ENCODE measurements around the gene MRPL11.
"Not testable (repeated sequence)": the region's sequence is repeated elsewhere in the genome, so short reads cannot be mapped to it uniquely, and the experiment has no call there.

Gene MRPL11

DNA sequence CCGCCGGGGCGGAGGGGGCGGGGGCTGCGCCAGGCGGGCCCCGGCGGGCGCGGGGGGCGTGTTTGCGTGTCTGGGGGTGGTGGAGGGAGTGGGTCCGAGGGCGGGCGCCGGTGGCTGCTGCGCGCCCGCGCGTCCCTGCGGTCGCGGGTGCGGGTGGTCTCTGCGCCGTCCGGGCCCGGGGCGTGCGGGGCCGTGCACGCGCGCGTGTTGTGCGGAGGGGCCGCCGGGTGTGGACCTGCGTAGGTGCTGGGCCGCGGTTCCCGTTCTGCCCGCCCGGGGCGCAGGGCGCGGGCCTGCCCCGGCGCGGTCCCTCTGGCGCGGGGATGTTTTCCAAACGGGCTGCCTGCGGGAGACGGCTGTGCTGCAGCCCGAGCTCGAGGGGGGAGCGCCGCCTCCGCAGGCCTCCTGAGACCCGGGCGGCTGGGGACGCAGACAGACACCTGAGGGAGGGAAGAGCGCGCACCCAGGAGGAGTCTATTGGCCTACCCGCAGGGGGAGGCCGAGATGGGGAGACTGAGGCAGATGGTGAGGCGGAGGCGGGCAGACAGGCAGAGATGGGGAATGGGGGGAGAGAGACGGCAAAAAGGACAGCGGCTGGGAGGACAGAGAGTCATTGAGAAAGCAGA is 28.5 kb upstream of the MRPL11 start:
- DNase-seq (ENCODE audit: low read depth in 1 of 2, low spot score in 1 of 2): peak in 1 of 2 donors; percentile 14

DNA sequence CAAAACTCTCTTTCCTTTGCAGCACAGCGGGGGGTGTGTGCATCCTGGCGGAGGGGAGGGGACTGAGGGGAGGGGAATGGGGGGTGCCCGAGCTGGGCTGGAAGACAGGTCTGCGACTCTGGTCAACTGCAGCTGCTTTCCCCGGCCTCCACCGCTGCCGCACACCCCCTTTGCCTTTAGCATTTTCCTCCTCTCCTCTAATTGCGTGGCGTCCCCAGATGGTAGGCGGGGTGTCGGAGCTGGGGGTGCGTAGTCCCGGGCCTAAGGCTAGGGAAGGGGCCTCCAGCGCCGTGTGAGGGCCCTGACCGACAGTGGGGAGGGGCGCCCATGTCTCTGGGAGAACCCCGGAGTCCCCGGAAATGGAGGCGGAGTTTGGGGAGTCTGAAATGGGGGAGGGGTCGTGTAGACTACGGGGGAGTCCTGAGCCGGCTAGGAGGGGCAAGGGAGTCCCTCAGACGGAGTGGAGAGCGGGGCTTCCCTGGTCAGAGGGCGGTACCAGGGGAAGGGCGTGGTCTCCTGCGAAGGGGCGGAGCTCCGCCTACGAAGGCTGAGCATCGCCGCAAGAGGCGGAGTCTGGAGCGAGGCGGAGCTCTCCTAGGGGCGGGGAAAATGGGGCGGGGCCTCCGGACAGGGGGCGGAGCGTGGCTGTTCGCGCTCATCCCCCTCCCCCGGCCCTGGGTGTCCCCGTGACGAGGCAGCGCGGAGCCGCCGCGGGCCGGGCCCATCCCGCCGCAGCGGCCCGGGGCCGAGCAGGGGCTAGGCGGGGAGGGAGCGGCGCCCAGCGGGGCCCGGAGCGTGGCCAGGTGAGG is 27.8 kb upstream of the MRPL11 start, which contains the start of gene PELI3:
PELI3 (plus strand) TSS at position 681 of the 809 bp plus-strand sequence. CDS start 1,224 bp downstream, outside the sequence.
- DNase-seq (ENCODE audit: low read depth in 1 of 2, low spot score in 1 of 2): peak; percentile 91 to 97

DNA sequence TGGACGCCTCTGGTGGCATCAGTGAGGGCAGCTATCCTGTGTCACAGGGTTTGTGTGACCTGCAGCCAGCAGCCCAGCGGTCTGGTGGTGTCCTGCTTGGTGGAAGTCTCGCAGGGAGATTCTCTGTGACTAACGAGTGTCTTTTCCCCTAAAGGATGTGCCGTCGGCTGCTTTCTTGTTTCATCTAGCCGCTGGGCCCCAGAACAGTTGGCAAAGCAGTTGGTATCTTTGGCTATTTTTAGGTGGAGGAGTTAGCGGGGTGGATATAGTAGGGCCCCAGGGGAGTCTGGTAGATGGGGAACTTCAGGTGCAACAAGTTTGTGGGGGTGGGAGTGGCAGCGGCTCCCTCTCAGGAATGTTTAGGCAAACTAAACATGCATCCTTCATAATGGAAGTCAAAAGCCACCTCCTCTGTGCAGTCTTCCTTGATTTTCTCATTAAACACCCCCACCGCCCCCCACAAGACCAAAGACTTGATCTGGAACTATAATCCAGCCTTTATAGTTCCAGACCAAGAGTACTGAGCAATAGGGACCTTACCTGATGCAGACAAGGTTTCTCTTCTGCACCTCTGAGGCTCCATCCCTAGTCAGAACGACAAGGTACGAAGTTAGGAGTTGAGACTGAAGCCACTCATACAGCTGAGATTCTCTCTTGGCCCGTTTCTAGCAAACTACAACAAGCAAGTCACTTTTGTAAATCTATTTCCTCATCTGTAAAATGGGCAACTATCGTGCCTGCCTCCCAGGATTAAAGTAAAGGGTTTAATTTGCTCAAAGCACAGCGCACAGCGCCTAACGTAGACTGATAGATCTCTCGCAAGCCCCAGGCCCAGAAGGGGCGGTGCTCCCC is 27.0 kb upstream of the MRPL11 start:
- DNase-seq (ENCODE audit: low read depth in 1 of 2, low spot score in 1 of 2): no peak

DNA sequence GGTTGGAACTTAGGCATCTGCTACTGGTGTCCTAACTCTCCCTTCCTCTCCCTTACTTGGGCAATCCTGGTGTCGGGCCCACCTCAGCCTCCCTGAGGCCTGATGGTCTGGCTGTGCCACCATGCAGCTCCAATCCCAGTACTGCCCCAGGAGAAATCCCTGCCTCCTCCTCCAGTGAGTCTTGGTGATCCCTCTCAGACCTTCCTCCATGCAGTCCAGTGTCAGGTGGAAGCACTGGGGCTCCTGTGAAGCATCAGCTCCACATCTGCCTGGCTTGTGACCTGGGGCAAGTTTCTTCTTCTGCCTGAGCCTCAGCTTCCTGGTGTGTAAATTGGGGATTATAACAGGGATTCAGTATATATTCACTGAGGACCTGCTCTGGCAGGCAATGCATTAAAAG is 26.3 kb upstream of the MRPL11 start:
- no peak for DNase-seq (ENCODE audit: low read depth in 1 of 2, low spot score in 1 of 2)

DNA sequence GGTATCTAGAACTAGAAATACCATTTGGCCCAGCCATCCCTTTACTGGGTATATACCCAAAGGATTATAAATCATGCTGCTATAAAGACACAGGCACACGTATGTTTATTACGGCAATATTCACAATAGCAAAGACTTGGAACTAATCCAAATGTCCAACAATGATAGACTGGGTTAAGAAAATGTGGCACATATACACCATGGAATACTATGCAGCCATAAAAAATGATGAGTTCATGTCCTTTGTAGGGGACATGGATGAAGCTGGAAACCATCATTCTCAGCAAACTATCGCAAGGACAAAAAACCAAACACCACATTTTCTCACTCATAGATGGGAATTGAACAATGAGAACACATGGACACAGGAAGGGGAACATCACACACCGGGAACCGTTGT is 25.5 kb upstream of the MRPL11 start:
- DNase-seq (ENCODE audit: low read depth in 1 of 2, low spot score in 1 of 2): not testable (repeated sequence)

DNA sequence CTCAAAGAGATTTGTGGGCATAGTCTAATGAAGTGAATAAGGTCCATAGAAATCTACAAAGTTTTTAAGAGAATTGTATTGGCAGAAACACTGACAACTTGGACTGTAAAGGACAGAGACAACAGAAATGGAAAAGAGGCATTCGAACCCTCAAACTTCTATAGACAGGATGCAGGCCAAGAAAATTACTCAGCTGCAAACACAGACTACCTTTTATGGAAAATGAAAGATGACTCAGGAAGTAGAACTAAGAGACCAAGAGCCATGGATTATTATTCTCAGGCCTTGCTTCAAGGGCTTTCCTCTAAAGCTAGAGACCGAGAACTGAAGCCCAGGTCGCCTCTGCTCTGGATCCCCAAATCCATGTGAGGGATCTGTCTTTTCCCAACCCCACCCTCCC is 24.3 kb upstream of the MRPL11 start:
- DNase-seq (ENCODE audit: low read depth in 1 of 2, low spot score in 1 of 2): no peak

DNA sequence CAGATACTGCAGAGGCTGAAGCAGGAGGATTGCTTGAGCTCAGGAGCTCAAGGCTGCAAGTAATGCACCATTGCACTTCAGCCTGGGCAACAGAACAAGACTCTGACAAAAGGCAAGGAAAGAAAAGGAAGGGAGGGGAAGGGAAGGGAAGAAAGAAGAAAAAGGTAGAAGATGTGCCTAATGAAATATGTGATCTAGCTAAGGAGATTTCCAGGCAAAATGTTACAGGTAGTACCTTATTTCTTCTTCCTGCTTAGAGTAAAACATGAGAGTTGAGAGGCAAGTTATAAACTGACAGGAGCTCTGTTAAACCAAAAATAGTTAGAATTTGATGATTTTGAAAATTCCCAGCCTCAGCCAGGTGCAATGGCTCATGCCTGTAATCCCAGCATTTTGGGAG is 23.4 kb upstream of the MRPL11 start:
- no peak for DNase-seq (ENCODE audit: low read depth in 1 of 2, low spot score in 1 of 2)

DNA sequence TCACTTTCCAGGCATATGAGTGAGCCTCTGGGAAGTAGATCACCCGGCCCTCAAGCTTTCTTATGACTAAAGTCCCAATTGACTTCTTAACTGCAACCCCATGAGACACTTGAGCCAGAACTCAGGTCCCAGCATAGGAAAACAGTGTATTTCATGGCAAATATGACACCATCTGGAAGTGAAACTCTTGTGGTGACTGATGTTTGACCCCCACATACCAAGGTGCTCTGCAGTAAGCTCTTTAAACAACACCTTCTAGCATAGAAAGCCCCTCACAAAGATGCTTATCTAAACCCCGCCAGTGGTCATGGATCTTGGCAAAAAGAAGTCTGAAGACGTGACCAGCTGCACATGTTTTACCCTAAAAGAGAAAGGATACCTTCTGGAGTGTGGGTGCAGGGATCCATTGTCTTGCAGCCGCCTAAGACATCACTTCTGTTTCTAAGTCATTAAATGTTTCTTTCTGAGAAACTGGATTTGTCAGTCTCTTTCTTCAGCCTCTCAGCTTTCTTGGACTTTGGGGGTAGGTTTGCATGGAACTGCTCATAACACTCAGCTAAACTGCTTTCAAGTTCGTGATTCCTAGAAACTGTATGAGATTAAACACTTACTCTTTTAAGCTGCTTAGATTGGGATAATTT is 20.6 kb upstream of the MRPL11 start:
- DNase-seq (ENCODE audit: low read depth in 1 of 2, low spot score in 1 of 2): no peak

DNA sequence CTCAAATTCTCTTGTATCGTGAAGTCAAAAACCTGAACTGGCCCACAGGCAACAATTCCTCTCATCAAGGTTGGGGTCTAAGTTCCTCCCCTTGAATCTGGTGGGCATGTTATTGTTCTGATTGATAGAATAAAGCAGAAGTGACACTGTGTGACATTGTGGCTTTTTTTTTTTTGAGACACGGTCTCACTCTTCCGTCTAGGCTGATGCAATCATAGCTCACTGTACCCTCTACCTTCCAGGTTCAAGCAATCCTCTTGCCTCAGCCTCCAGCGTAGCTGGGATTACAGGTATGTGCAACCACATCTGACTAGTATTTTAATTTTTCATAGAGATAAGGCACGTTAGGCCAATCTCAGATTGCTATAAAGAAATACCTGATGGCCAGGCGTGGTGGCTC is 19.2 kb upstream of the MRPL11 start:
- no peak for DNase-seq (ENCODE audit: low read depth in 1 of 2, low spot score in 1 of 2)

DNA sequence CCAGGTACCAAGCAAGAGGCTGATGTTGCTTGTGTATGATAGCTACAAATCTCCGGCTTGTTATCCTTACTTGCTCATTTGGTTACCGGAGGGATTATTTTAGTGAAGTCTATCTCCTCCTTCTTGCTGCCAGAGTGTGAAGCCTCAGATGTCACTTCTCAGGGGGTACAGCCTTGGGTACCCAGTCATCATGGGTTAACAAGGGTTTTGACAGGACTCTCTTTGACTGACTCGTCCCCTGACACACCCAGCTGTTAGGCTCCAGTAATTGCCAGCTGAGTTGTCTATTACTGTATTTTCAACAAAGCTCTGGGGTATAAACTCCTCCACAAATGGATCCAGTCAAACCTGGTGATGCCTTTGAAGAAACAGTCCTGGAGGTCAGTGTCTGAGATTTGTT is 16.2 kb upstream of the MRPL11 start:
- no peak for DNase-seq (ENCODE audit: low read depth in 1 of 2, low spot score in 1 of 2)

DNA sequence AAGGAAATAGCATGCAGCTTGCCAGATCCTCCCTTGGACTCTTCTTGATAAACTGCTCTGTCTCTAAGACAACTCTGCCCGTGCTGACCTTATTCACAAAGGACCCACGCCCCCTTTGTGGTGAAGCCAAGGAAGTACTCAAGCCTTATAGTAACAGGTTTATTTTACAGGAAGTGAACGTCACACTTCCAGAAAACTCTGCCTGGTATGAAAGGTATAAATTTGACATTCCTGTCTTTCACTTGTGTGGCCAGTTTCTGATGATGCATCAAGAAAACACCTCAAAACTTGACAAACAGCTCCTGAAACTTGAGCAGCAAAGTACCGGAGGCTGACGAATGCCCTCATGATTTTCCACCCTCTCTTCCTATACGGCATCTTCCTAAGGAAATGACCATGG is 15.6 kb upstream of the MRPL11 start:
- no peak for DNase-seq (ENCODE audit: low read depth in 1 of 2, low spot score in 1 of 2)

DNA sequence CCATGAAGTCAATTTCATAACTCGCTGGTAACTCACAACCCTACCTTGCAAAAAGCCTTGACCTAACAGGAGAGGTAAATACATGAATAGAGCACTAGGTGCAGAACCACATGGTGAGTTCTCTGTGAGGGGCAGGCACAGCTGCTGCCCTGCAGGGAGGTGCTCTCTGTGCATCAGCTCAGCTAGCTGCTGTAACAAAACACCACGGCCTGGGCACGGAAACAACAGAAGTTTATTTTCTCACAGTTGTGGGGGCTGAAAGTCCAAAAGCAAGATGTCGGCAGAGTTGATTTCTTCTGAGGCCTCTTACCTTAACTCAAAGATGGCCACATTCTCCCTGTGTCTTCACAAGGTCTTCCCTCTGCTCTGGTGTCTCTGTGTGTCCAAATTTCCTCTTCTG is 13.0 kb upstream of the MRPL11 start:
- DNase-seq (ENCODE audit: low read depth in 1 of 2, low spot score in 1 of 2): no peak

DNA sequence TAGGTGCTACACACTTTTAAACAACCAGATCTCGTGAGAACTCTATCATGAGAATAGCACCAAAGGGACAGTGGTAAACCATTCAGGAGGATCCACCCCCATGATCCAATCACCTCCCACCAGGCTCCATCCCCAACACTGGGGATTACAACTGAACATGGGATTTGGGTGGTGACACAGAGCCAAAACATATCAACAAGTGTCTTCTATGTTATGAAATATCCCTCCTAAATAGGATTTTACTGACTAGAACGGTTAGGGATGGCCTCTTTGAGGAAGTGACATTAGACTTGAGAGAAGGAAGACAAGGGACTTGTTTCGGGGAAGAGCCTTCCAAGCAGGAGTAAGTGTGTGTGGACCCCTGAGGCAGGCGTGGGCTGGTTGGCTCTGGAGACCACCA is 11.9 kb upstream of the MRPL11 start:
- no peak for DNase-seq (ENCODE audit: low read depth in 1 of 2, low spot score in 1 of 2)

DNA sequence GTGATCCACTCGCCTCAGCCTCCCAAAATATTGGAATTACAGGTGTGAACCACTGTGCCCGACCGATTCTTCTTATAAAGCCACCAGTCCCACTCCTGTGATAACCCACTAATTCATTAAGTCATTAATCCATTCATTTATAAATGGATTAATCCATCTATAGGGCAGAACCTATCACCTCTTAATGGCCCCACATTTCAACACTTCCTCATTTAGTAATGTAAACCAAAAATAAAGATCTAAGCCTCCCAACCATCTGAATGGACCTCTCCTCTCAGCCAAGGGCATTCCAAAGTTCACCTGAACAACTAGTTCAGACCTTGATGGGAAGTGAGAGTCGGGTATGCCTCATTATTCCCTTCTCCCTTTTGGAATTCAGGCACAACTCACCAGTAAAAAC is 9.9 kb upstream of the MRPL11 start:
- no peak for DNase-seq (ENCODE audit: low read depth in 1 of 2, low spot score in 1 of 2)

DNA sequence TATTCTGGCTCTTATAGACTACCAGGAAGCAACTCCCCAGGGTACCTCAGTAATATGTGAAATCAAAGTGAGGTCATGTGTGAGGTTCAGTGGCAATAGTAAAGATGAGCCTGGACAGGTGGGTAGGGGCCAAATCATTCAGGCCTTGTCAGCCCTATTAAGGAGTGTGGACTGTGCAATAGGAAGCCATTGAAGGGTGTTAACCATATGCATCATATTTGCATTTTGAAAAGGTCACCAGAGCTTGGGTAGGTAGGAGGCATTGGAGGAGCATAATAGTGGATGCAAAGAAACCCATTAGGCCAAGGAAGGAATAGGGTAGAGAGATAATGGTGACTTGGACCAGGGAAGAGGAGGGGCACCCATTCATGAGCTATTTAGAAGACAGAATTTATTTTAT is 8.4 kb upstream of the MRPL11 start:
- no peak for DNase-seq (ENCODE audit: low read depth in 1 of 2, low spot score in 1 of 2)

DNA sequence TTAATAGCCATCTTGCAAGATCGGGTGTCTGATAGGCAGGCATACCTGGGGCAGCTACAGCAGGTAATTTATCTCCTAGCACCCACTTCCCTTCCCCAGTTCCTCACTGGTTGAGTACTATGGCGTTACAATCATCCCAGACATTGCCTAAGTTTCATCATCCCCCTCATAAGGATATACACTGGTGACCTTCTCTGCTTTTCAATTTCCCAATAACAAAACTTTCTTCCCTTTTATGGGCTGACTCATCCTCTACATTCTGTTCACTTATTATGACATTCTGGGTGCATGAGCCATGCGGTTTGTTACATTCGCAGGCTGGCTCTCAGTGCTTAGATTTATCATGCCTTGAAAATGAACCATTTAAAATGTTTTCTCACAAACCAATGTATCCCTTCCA is 5.0 kb upstream of the MRPL11 start:
- no peak for DNase-seq (ENCODE audit: low read depth in 1 of 2, low spot score in 1 of 2)

DNA sequence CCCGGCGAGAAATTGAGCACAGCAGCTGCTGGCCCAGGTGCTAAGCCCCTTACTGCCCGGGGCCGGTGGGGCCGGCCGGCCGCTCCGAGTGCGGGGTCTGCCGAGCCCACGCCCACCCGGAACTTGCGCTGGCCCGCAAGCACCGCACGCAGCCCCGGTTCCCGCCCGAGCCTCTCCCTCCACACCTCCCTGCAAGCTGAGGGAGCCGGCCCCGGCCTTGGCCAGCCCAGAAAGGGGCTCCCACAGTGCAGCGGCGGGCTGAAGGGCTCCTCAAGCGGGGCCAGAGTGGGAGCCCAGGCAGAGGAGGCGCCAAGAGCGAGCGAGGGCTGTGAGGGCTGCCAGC is 2.3 kb upstream of the MRPL11 start:
- not testable (repeated sequence) for DNase-seq (ENCODE audit: low read depth in 1 of 2, low spot score in 1 of 2)

DNA sequence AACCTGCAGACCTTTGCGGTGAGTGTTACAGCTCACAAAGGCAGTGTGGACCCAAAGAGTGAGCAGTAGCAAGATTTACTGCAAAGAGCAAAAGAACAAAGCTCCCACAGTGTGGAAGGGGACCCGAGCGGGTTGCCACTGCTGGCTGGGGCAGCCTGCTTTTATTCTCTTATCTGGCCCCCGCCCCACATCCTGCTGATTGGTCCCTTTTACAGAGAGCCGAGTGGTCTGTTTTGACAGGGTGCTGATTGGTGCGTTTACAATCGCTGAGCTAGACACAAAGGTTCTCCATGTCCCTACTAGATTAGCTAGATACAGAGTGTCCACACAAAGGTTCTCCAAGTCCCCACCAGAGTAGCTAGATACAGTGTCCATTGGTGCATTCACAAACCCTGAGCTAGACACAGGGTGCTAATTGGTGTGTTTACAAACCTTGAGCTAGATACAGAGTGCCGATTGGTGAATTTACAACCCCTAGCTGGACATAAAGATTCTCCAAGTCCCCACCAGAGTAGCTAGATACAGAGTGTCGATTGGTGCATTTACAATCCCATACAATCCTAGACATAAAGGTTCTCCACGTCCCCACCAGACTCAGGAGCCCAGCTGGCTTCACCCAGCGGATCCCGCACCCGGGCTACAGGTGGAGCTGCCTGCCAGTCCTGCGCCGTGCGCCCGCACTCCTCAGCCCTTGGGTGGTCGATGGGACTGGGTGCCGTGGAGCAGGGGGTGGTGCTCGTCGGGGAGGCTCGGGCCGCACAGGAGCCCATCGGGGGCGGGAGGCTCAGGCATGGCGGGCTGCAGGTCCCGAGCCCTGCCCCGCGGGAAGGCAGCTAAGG is 1.7 kb upstream of the MRPL11 start:
- not testable (repeated sequence) for DNase-seq (ENCODE audit: low read depth in 1 of 2, low spot score in 1 of 2)

DNA sequence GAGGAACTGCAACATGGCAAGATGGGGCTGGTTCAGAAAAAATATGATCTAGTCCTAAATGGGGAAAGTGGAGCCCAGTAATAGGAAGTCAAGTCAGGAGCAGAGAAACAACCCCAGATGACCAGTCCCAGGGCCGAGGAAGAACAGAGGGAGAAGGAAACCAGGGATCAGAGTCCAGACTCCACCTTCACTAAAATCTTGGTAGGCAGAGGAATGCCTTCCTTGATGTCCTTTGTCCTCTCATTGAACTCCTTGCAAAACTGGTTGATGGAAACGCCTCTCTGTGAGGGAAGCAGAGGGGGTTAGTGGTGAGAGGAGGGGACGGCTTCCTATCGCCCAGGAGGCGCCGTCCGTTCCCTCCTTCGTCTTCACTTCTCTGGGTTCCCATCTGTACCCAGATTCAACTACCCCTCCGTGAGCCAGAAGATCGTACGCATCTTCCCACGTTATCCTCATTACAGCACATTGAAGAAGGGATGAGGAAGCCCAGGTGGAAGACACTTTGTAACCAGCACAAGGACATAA is 607 bp downstream of the MRPL11 start:
- DNase-seq (ENCODE audit: low read depth in 1 of 2, low spot score in 1 of 2): no peak

DNA sequence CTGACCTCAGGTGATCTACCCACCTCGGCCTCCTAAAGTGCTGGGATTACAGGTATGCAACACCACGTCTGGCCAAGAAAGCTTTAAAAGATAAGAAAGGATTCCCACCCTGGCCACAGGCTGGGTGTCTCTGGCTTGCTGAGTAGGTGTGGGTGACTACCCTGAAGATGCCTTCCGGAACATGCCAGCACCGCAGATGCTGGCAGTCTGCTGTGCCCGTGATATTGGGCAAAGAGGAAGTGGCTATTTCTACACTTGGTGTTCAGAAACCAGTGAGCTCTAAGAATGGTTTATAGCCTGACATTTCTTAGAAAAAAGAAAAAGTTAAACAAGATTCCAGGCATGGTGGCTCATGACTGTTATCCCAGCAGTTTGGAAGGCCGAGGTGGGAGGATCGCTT is 6.1 kb downstream of the MRPL11 start:
- no peak for DNase-seq (ENCODE audit: low read depth in 1 of 2, low spot score in 1 of 2)
